Spleen (tissue), 7 donors: ENCODE results near the gene TPK1.

Experiments used
- POLR2A ChIP-seq, 3 donors: fragments of 450-650 bp; IDR thresholded peaks; one replicate each; pipeline ENCODE4 v1.5.1; 2017; ENCODE audit warnings: antibody characterized with exemption in 3 of 3, mild to moderate bottlenecking in 1 of 3
- POLR2AphosphoS5 ChIP-seq, 3 donors: sonication (generic); formaldehyde crosslinking; IDR thresholded peaks; one replicate each; pipeline ENCODE4 v1.5.1; 2017; ENCODE audit warnings: antibody characterized with exemption in 3 of 3
- TF ChIP-seq, protein P1 (sequence below), 11 experiments: fragments of 200-600 bp in 7 of 11; fragments of 450-650 bp in 4 of 11; sonication (generic) in 4 of 11; IDR thresholded peaks in 8 of 11; conservative IDR thresholded peaks in 3 of 11; 1 replicate in 7 of 11; 2 replicates in 4 of 11; pipeline versions ENCODE4 v1.4.0 to v1.8.0; 2016 to 2021; ENCODE audit warnings: antibody characterized with exemption in 11 of 11, inconsistent platforms in 4 of 11, mild to moderate bottlenecking in 1 of 11
- donor health status: DM: no; HTN: no; CAD: no; lungs with moderate emphysema.
- donor health status: DM: no; HTN: no; CAD: no.
- donor health status: DM: no; HTN: no; CAD: no.

DNA sequence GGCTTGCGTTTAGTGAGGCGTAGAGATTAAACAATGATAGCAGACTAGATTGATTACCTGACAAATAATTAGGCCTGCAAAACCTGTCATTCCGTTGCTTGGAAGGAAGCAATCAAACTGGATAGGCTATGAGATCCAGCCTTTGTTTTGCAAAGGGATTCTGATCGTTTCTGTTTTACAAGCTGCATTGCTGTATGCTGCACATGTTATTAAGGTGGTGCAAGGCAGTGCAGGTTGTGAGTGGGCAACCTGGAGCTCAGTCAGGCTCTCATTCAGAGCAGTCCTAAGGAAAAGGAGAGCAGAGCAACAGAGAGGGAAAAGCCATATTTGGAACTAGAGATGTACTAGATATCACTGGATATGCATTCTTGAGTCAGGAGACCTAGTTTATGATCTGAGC, 425.4 kb downstream of the TPK1 start:
- TF ChIP-seq, protein P1, sequence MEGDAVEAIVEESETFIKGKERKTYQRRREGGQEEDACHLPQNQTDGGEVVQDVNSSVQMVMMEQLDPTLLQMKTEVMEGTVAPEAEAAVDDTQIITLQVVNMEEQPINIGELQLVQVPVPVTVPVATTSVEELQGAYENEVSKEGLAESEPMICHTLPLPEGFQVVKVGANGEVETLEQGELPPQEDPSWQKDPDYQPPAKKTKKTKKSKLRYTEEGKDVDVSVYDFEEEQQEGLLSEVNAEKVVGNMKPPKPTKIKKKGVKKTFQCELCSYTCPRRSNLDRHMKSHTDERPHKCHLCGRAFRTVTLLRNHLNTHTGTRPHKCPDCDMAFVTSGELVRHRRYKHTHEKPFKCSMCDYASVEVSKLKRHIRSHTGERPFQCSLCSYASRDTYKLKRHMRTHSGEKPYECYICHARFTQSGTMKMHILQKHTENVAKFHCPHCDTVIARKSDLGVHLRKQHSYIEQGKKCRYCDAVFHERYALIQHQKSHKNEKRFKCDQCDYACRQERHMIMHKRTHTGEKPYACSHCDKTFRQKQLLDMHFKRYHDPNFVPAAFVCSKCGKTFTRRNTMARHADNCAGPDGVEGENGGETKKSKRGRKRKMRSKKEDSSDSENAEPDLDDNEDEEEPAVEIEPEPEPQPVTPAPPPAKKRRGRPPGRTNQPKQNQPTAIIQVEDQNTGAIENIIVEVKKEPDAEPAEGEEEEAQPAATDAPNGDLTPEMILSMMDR (IDR thresholded peaks at IDR 0.05 in 8 of 11, conservative IDR thresholded peaks at IDR 0.05 in 3 of 11) = no peak
- TF ChIP-seq POLR2A (IDR thresholded peaks at IDR 0.05) (no peak), POLR2AphosphoS5 (IDR thresholded peaks at IDR 0.05) (no peak)
